Measurements from ENCODE around the gene SMARCA5. TPM values are rescaled to one million over a fixed set of nuclear protein-coding genes. Genes with fewer than 3 reads are reported as not detected.

SMARCA5 gene
- total RNA-seq, 4 donors from 2014 or later = 12.3 to 44.1 (median 29.8) TPM

DNA sequence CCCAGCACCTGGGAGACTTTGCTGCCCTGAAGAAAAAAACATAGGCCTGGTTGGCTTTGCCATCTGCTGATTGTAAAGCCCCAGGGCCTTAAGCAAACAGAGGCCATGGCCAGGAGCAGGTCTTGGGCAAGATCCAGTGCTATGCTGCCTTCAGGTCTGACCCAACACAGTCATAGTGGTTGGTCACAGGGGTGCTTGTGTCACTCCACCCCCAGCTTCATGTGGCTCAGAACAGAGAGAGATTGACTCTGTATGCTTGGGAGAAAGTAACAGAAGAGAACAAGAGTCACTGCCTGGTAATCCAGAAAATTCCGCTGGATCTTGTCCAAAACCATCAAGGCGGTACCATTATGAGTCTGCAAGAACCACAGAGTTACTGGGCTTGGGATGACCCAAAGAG lies 24.4 kb upstream of the SMARCA5 start:
- in situ Hi-C loops (cut with MboI; ENCODE audit: low pct_ligation_motif_present in 1 of 4, low pct_unique_long_range_greater_than_20kb in 1 of 4, low sequenced_read_pairs in 3 of 4) = loop anchor here in 3 of 4 donors (10.0 to 25.0 kb wide), 3 partner anchors 164 to 284 kb away; no protein-coding TSS in a partner anchor
- intact Hi-C loops (cut with DNase I; ENCODE audit: low total_unique reads) = no loop called here
- no peaks in the 10 kb centered on the region for H3K9me3 ChIP-seq
- H3K27ac ChIP-seq = no peak overlapping the region
- no peak for DNase-seq
- no peaks in the 10 kb centered on the region for H3K27me3 ChIP-seq
- no peaks in the 10 kb centered on the region for H3K4me1 ChIP-seq
- TF ChIP-seq POLR2A (IDR thresholded peaks at IDR 0.05) = no peak
- H3K36me3 ChIP-seq = no peaks in the 10 kb centered on the region
- H3K4me3 ChIP-seq = no peak overlapping the region
- 98% methylated on average over 2 of the region's 2 CpGs; no CpG with 5 or more reads in 1 of the 2 donors for WGBS, 2 donors (ENCODE audit: low coverage in 1 of 2)

DNA sequence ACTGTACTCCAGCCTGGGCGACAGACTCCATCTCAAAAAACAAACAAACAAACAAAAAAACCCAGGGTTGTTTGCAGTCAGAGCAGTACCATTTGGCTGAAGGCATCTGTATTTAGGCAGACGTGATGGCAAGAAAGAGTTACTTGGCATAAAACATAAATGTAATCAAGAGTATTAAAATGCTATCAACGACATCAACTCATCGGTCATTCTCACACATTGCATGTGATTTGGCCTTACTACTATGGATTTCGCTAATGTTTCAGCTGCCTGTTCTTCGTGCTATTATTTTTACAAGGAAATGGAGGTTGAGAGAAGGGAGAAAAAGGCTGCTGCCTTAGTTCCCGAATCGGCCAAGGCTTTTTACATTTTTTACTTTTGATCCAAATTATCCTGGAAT lies 15.5 kb upstream of the SMARCA5 start:
- no peaks in the 10 kb centered on the region for H3K4me1 ChIP-seq
- H3K27ac ChIP-seq = no peak overlapping the region
- no peak for TF ChIP-seq POLR2AphosphoS5 (IDR thresholded peaks at IDR 0.05)
- TF ChIP-seq, protein P1, sequence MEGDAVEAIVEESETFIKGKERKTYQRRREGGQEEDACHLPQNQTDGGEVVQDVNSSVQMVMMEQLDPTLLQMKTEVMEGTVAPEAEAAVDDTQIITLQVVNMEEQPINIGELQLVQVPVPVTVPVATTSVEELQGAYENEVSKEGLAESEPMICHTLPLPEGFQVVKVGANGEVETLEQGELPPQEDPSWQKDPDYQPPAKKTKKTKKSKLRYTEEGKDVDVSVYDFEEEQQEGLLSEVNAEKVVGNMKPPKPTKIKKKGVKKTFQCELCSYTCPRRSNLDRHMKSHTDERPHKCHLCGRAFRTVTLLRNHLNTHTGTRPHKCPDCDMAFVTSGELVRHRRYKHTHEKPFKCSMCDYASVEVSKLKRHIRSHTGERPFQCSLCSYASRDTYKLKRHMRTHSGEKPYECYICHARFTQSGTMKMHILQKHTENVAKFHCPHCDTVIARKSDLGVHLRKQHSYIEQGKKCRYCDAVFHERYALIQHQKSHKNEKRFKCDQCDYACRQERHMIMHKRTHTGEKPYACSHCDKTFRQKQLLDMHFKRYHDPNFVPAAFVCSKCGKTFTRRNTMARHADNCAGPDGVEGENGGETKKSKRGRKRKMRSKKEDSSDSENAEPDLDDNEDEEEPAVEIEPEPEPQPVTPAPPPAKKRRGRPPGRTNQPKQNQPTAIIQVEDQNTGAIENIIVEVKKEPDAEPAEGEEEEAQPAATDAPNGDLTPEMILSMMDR (IDR thresholded peaks at IDR 0.05) = no peak
- no peak for TF ChIP-seq POLR2A (IDR thresholded peaks at IDR 0.05)
- TF ChIP-seq EP300 (IDR thresholded peaks at IDR 0.05; ENCODE audit: low read depth) = no peak
- H3K4me3 ChIP-seq = no peak overlapping the region
- intact Hi-C loops (cut with DNase I; ENCODE audit: low total_unique reads) (no loop called here), in situ Hi-C loops (cut with MboI; ENCODE audit: low pct_ligation_motif_present in 1 of 4, low pct_unique_long_range_greater_than_20kb in 1 of 4, low sequenced_read_pairs in 3 of 4) (loop anchor here in 1 of 4 donors (25.0 kb wide), 1 partner anchor 286 kb away; no protein-coding TSS in a partner anchor)
- H3K9me3 ChIP-seq = no peaks in the 10 kb centered on the region
- no peaks in the 10 kb centered on the region for H3K36me3 ChIP-seq
- 86 to 88% methylated on average over 8 of the region's 8 CpGs for WGBS, 2 donors (ENCODE audit: low coverage in 1 of 2)
- no peak for DNase-seq
- no peaks in the 10 kb centered on the region for H3K27me3 ChIP-seq

DNA sequence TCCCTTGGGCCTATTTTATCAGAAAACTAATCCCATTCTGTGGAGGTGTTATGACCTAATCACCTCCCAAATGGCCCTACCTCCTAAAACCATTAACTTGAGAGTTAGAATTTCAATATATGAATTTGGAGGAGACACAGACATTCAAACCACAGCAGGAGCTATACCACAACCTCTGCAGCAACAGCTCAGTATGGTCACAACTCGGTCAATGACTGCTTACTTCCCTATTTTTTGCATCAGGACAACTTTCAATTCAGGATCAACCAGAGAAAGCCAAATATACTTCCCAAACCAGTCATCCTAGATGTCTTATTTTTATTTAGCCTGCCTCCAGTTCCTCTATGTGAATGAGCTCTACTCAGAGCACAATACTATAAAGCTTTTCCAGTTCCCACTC lies 11.3 kb upstream of the SMARCA5 start:
- intact Hi-C loops (cut with DNase I; ENCODE audit: low total_unique reads) (no loop called here), in situ Hi-C loops (cut with MboI; ENCODE audit: low pct_ligation_motif_present in 1 of 4, low pct_unique_long_range_greater_than_20kb in 1 of 4, low sequenced_read_pairs in 3 of 4) (loop anchor here in 1 of 4 donors (25.0 kb wide), 1 partner anchor 1610 kb away; no protein-coding TSS in a partner anchor)
- no peak overlapping the region for H3K4me3 ChIP-seq
- no peaks in the 10 kb centered on the region for H3K4me1 ChIP-seq
- H3K27me3 ChIP-seq = no peaks in the 10 kb centered on the region
- WGBS, 2 donors (ENCODE audit: low coverage in 1 of 2) = 63 to 73% methylated on average over 1 of the region's 1 CpG
- H3K9me3 ChIP-seq = no peaks in the 10 kb centered on the region
- no peak overlapping the region for H3K27ac ChIP-seq
- no peaks in the 10 kb centered on the region for H3K36me3 ChIP-seq
- TF ChIP-seq EP300 (IDR thresholded peaks at IDR 0.05; ENCODE audit: low read depth) (no peak), POLR2A (IDR thresholded peaks at IDR 0.05) (no peak), POLR2AphosphoS5 (IDR thresholded peaks at IDR 0.05) (no peak)
- TF ChIP-seq, protein P1 (IDR thresholded peaks at IDR 0.05) = no peak
- DNase-seq = no peak

DNA sequence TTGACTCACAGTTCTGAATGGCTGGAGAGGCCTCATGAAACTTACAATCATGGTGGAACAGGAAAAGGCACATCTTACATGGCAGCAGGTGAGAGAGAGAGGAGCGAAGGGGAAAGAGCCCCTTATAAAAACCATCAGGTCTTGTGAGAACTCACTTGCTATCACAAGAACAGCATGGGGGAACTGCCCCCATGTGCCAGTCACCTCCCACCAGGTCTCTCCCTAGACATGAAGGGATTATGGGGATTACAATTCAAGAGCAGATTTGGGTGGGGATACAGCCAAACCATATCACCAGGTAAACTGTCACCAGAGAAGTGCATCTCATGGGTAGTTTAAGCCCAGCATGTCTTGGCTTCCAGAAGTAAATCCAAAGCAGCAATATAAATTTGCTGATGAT lies 7.5 kb upstream of the SMARCA5 start:
- 87% methylated on average over 1 of the region's 1 CpG; no CpG with 5 or more reads in 1 of the 2 donors for WGBS, 2 donors (ENCODE audit: low coverage in 1 of 2)
- no peaks in the 10 kb centered on the region for H3K36me3 ChIP-seq
- H3K9me3 ChIP-seq = no peaks in the 10 kb centered on the region
- DNase-seq = no peak
- in situ Hi-C loops (cut with MboI; ENCODE audit: low pct_ligation_motif_present in 1 of 4, low pct_unique_long_range_greater_than_20kb in 1 of 4, low sequenced_read_pairs in 3 of 4) (loop anchor here in 1 of 4 donors (25.0 kb wide), 1 partner anchor 1606 kb away; no protein-coding TSS in a partner anchor), intact Hi-C loops (cut with DNase I; ENCODE audit: low total_unique reads) (no loop called here)
- H3K27ac ChIP-seq = no peak overlapping the region
- no peaks in the 10 kb centered on the region for H3K4me1 ChIP-seq
- no peak for TF ChIP-seq POLR2AphosphoS5 (IDR thresholded peaks at IDR 0.05)
- no peak overlapping the region for H3K4me3 ChIP-seq
- H3K27me3 ChIP-seq = no peaks in the 10 kb centered on the region

DNA sequence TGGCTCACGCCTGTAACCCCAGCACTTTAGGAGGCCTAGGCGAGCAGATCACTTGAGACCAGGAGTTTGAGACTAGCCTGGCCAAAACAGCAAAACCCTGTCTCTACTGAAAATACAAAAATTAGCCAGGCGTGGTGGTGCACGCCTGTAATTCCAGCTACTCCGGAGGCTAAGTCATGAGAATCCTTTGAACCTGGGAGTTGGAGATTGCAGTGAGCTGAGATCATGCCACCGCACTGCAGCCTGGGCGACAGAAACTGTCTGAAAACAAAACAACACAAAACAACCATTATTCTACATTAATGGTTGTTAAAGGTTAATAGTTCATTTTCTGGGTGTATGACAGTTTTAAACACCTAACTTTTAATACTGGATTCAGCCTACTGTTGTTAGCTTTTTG lies 1.6 kb upstream of the SMARCA5 start:
- Histone ChIP-seq H3K27ac (no peak overlapping the region), H3K4me3 (no peak overlapping the region), H3K9me3 (no peaks in the 10 kb centered on the region), H3K36me3 (no peaks in the 10 kb centered on the region), H3K27me3 (no peaks in the 10 kb centered on the region), H3K4me1 (peaks cover 17 to 27% (median 22%) of the 10 kb centered on the region in 4 donors)
- intact Hi-C loops (cut with DNase I; ENCODE audit: low total_unique reads) (no loop called here), in situ Hi-C loops (cut with MboI; ENCODE audit: low pct_ligation_motif_present in 1 of 4, low pct_unique_long_range_greater_than_20kb in 1 of 4, low sequenced_read_pairs in 3 of 4) (loop anchor here in 1 of 4 donors (25.0 kb wide), 1 partner anchor 1600 kb away; no protein-coding TSS in a partner anchor)
- TF ChIP-seq EP300 (IDR thresholded peaks at IDR 0.05; ENCODE audit: low read depth) = no peak
- DNase-seq = no peak
- 95 to 97% methylated on average over 5 to 7 of the region's 7 CpGs for WGBS, 2 donors (ENCODE audit: low coverage in 1 of 2)
